B cell (primary cell): ENCODE results near the gene TMEM108. TPM values are rescaled to one million over a fixed set of nuclear protein-coding genes. Genes with fewer than 3 reads are reported as not detected.

Experiments
- ATAC-seq: fragments of 200-7000 bp; cut with Tn5 transposase; one replicate; pipeline ENCODE4 v1.10.0; 2021; ENCODE audit warnings: low read depth, mild to moderate bottlenecking, moderate number of reproducible peaks, moderate library complexity
- CTCF ChIA-PET: fragments of 350-600 bp; sonication (Branson Sonifier 250); formaldehyde crosslinking; loops from one replicate; lab custom pipeline; 2021; ENCODE audit warnings: antibody characterized with exemption, inconsistent platforms; lab: Charles Lee
- POLR2A ChIA-PET: fragments of 350-600 bp; sonication (Branson Sonifier 250); formaldehyde crosslinking; loops from one replicate; lab custom pipeline; 2021; ENCODE audit warnings: antibody characterized with exemption; lab: Charles Lee
- DNase-seq: peaks from one replicate; pipeline ENCODE4 v3.0.0; 2013
- H2AFZ ChIP-seq: 2 replicates; pipeline ENCODE4 v1.6.1; 2012; ENCODE audit warnings: mild to moderate bottlenecking, low read depth, low read length; ENCODE audit not compliant: insufficient read depth, poor library complexity, severe bottlenecking
- H3K27ac ChIP-seq, 2 donors: 1 replicate in 1 of 2; 2 replicates in 1 of 2; pipeline ENCODE4 v1.5.1; 2012 to 2013; ENCODE audit warnings: low read length in 2 of 2, mild to moderate bottlenecking in 2 of 2, moderate library complexity in 1 of 2
- H3K27me3 ChIP-seq, 4 experiments: fragments of 200-600 bp in 1 of 4; sonication (generic) in 1 of 4; replicated peaks in 1 of 4; 1 replicate in 2 of 4; 2 replicates in 2 of 4; pipeline versions ENCODE4 v1.6.1 to v1.7.0; 2013 to 2016; ENCODE audit warnings: low read length in 3 of 4, mild to moderate bottlenecking in 2 of 4, mixed read lengths in 1 of 4, moderate library complexity in 1 of 4; ENCODE audit not compliant: insufficient read depth in 4 of 4, control insufficient read depth in 3 of 4; ENCODE audit errors: control extremely low read depth in 1 of 4
- H3K36me3 ChIP-seq, 2 experiments: replicated peaks in 1 of 2; 1 replicate in 1 of 2; 2 replicates in 1 of 2; pipeline versions ENCODE4 v1.6.1 to v1.7.1; 2013; ENCODE audit warnings: low read length in 1 of 2; ENCODE audit not compliant: insufficient read depth in 2 of 2, control insufficient read depth in 1 of 2; ENCODE audit errors: control extremely low read depth in 1 of 2, extremely low read depth in 1 of 2
- H3K4me1 ChIP-seq, 2 donors: fragments of 200-600 bp in 1 of 2; sonication (generic) in 1 of 2; 1 replicate in 1 of 2; 2 replicates in 1 of 2; pipeline versions ENCODE4 v1.5.1 to v1.6.1; 2013 to 2017; ENCODE audit warnings: low read length in 2 of 2; ENCODE audit not compliant: control insufficient read depth in 2 of 2, insufficient read depth in 2 of 2
- H3K4me2 ChIP-seq: replicated peaks from 2 replicates; pipeline ENCODE3; 2012; ENCODE audit warnings: mild to moderate bottlenecking, low read depth, low read length; ENCODE audit not compliant: poor library complexity, severe bottlenecking
- H3K4me3 ChIP-seq, 5 experiments: fragments of 200-600 bp in 1 of 5; sonication (generic) in 1 of 5; 1 replicate in 3 of 5; 2 replicates in 2 of 5; pipeline versions ENCODE4 v1.5.1 to v1.7.0; 2011 to 2016; ENCODE audit warnings: low read length in 4 of 5, mild to moderate bottlenecking in 4 of 5, low read depth in 2 of 5, control low read depth in 1 of 5, moderate library complexity in 1 of 5; ENCODE audit not compliant: insufficient read depth in 1 of 5; ENCODE audit errors: control extremely low read depth in 1 of 5, extremely low read depth in 1 of 5
- H3K79me2 ChIP-seq: fragments of 200-600 bp; sonication (generic); one replicate; pipeline ENCODE4 v1.6.0; 2016; ENCODE audit warnings: low read length; ENCODE audit not compliant: control insufficient read depth, insufficient read depth
- H3K9ac ChIP-seq: fragments of 200-600 bp; sonication (generic); 2 replicates; pipeline ENCODE4 v1.6.1; 2017; ENCODE audit warnings: mild to moderate bottlenecking, low read length, moderate library complexity
- H3K9me3 ChIP-seq, 3 donors: one replicate each; pipeline versions ENCODE4 v1.6.1 to v1.7.1; 2013; ENCODE audit warnings: low read length in 2 of 3; ENCODE audit not compliant: control insufficient read depth in 2 of 3, insufficient read depth in 1 of 3; ENCODE audit errors: control extremely low read depth in 1 of 3
- H4K20me1 ChIP-seq: 2 replicates; pipeline ENCODE4 v1.6.0; 2012; ENCODE audit warnings: mild to moderate bottlenecking, low read length; ENCODE audit not compliant: insufficient read depth, control insufficient read depth, poor library complexity, severe bottlenecking
- H3K27ac Mint-ChIP-seq: one replicate; pipeline ENCODE4 v1.8.0; 2021; ENCODE audit warnings: mixed read lengths
- H3K27me3 Mint-ChIP-seq: one replicate; pipeline ENCODE4 v1.8.0; 2021; ENCODE audit warnings: mixed read lengths
- H3K4me1 Mint-ChIP-seq: one replicate; pipeline ENCODE4 v1.8.0; 2021; ENCODE audit warnings: mixed read lengths
- H3K4me3 Mint-ChIP-seq: one replicate; pipeline ENCODE4 v1.8.0; 2021; ENCODE audit warnings: mixed read lengths
- H3K9me3 Mint-ChIP-seq: one replicate; pipeline ENCODE4 v1.8.0; 2022; ENCODE audit warnings: mixed read lengths; ENCODE audit not compliant: insufficient read depth
- EZH2 ChIP-seq: IDR thresholded peaks from 2 replicates; pipeline ENCODE4 v1.6.1; 2012; ENCODE audit warnings: borderline replicate concordance, low read depth, mild to moderate bottlenecking, moderate library complexity, low read length; ENCODE audit not compliant: insufficient read depth, poor library complexity, severe bottlenecking
- WGBS: methylation state at CpG from one replicate; pipeline ENCODE4 v1.1.5; 2013; ENCODE audit warnings: missing lambda C conversion rate; ENCODE audit not compliant: insufficient coverage; 5-methylcytosine and 5-hydroxymethylcytosine counted together
- intact Hi-C: fragments of 100-400 bp; cut with micrococcal nuclease; formaldehyde crosslinking; loops from one replicate; pipeline ENCODE4 v1.10.0; 2022
- polyA plus RNA-seq: library from polyadenylated mRNA; depleted of rRNA; stranded (reverse); fragments of >200 nt; gene quantifications from 2 replicates; pipeline ENCODE4 v1.2.3, GENCODE V29; 2012
- total RNA-seq, 2 donors: library from RNA; stranded (reverse); fragments of 120-200 nt in 1 of 2; gene quantifications; 1 replicate in 1 of 2; 2 replicates in 1 of 2; pipeline versions ENCODE4 v1.2.3 to v1.2.4, GENCODE V29; 2013 to 2022
- TF ChIP-seq, protein P1 (sequence below): fragments of 200-600 bp; IDR thresholded peaks from one replicate; pipeline ENCODE4 v1.8.0; 2022; ENCODE audit warnings: antibody characterized with exemption, mild to moderate bottlenecking

The TMEM108 gene
- total and polyA plus RNA-seq, 2 donors (not counting 1 experiment from before 2014, with no cell fraction given), result not detected

DNA sequence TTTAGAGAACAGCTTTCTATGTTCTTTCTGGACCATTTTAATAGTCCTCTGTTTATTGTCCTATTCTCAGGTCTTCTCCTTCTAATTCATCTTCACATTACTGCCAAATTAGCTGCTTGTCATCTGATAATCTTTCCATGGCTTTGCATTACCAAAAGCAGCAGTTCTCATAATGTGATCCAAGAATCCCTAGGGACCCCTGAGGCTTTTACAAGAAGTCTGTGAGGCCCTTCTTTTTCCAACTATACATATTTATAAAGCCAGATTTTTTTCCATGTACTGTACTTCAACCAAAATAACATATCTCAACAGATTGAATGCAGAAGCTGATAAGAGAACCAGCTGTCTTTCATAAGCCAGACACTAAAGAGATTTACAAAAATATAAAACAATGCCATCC, 199.2 kb downstream of the TMEM108 start:
- Mint-ChIP-seq H3K4me3 (no peak overlapping the region), H3K27ac (no peak overlapping the region), H3K27me3 (peaks cover 17% of the 10 kb centered on the region), H3K9me3 (no peaks in the 10 kb centered on the region), H3K4me1 (no peaks in the 10 kb centered on the region)
- CTCF ChIA-PET, result no interaction called here
- H3K4me3 ChIP-seq, result no peak overlapping the region
- H3K4me1 ChIP-seq, result no peaks in the 10 kb centered on the region
- DNase-seq (no peak), ATAC-seq (no peak)
- H3K9ac ChIP-seq, result no peak overlapping the region
- no peaks in the 10 kb centered on the region for H3K36me3 ChIP-seq
- no peak for TF ChIP-seq EZH2
- TF ChIP-seq, protein P1, sequence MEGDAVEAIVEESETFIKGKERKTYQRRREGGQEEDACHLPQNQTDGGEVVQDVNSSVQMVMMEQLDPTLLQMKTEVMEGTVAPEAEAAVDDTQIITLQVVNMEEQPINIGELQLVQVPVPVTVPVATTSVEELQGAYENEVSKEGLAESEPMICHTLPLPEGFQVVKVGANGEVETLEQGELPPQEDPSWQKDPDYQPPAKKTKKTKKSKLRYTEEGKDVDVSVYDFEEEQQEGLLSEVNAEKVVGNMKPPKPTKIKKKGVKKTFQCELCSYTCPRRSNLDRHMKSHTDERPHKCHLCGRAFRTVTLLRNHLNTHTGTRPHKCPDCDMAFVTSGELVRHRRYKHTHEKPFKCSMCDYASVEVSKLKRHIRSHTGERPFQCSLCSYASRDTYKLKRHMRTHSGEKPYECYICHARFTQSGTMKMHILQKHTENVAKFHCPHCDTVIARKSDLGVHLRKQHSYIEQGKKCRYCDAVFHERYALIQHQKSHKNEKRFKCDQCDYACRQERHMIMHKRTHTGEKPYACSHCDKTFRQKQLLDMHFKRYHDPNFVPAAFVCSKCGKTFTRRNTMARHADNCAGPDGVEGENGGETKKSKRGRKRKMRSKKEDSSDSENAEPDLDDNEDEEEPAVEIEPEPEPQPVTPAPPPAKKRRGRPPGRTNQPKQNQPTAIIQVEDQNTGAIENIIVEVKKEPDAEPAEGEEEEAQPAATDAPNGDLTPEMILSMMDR, result no peak
- no peaks in the 10 kb centered on the region for H3K9me3 ChIP-seq
- H3K79me2 ChIP-seq, result no peaks in the 10 kb centered on the region
- no peaks in the 10 kb centered on the region for H4K20me1 ChIP-seq
- H2AFZ ChIP-seq, result no peak overlapping the region
- intact Hi-C loops, result no loop called here
- POLR2A ChIA-PET, result no interaction called here
- H3K27me3 ChIP-seq, result peaks cover 0 to 7% (median 0%) of the 10 kb centered on the region in 4 experiments
- no peak overlapping the region for H3K4me2 ChIP-seq
- no peak overlapping the region for H3K27ac ChIP-seq

DNA sequence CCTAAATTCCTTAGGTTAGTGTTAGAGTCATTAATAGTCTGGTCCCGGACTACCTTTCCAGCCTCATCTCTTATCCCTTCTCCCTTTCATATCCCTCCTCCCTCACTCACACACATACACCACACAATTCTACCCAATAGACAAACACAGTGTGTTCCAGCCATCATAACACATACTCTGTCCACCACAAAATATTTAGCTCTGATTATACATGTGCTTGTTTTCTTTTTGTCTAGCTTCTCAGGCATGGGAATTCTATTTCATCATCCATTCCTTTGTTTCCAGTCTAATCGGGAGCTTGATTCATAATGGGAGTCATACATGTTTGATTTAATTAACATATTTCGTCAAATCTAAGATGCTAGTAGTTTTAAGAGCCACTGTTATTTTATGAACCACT, 199.8 kb downstream of the TMEM108 start:
- TF ChIP-seq EZH2, result no peak
- TF ChIP-seq, protein P1, result no peak
- H3K4me2 ChIP-seq, result no peak overlapping the region
- no peak overlapping the region for H2AFZ ChIP-seq

More for the DNA sequence above, 199.8 kb downstream of the TMEM108 start:
- no peaks in the 10 kb centered on the region for H3K36me3 ChIP-seq
- ChIA-PET CTCF (no interaction called here), POLR2A (no interaction called here)
- H3K79me2 ChIP-seq, result no peaks in the 10 kb centered on the region
- no peaks in the 10 kb centered on the region for H3K9me3 ChIP-seq
- no CpG with 5 or more reads among the region's 3 CpGs for WGBS
- Mint-ChIP-seq H3K4me3 (no peak overlapping the region), H3K27ac (no peak overlapping the region), H3K9me3 (no peaks in the 10 kb centered on the region), H3K27me3 (peaks cover 24% of the 10 kb centered on the region), H3K4me1 (no peaks in the 10 kb centered on the region)
- H3K4me1 ChIP-seq, result no peaks in the 10 kb centered on the region
- H3K9ac ChIP-seq, result no peak overlapping the region
- H4K20me1 ChIP-seq, result no peaks in the 10 kb centered on the region
- peaks cover 0 to 7% (median 2%) of the 10 kb centered on the region in 4 experiments for H3K27me3 ChIP-seq
- no peak for ATAC-seq
- intact Hi-C loops, result no loop called here
- DNase-seq, result no peak
- H3K4me3 ChIP-seq, result no peak overlapping the region
- H3K27ac ChIP-seq, result no peak overlapping the region
